ENCODE measurements around the gene PCOLCE2.

- TF ChIP-seq CTCF (conservative IDR thresholded peaks at IDR 0.05) (no peak), ZFX (IDR thresholded peaks at IDR 0.05) (no peak)
Observed at GRCh38 chr3:142897807-142898206, 8.9 kb upstream of the PCOLCE2 start.
